Measurements from ENCODE around the gene RNU7-1. TPM values are rescaled to one million over a fixed set of nuclear protein-coding genes. Genes with fewer than 3 reads are reported as not detected.

RNU7-1 gene
- total and polyA plus RNA-seq, 2 of the 4 experiments (the other 2 are of a cell fraction), result not detected

DNA sequence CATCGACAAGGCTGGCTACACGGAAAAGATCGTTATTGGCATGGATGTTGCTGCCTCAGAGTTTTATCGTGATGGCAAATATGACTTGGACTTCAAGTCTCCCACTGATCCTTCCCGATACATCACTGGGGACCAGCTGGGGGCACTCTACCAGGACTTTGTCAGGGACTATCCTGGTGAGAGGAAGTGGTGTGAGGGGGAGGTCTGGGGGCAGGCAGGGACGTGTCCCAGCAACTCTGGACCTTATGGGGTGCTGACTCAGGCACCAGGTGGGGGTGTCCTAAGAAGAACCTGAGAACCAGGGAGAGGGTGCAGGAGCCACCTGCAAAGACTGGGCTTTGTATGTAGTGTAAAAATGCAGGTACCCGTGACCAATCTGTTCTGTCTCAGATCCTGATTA is 24.0 kb upstream of the RNU7-1 start:
- H3K4me3 ChIP-seq (ENCODE audit: insufficient read depth, low read depth, low read length), result no peak overlapping the region
- no peak overlapping the region for H2AFZ ChIP-seq (replicated peaks; ENCODE audit: low read length, poor library complexity)
- no peak overlapping the region; the same call in 1 of the 2 replicates for H3K23ac ChIP-seq (ENCODE audit: low read depth, low read length)
- H3K18ac ChIP-seq (ENCODE audit: low read depth, low read length), result no peak overlapping the region
- H4K20me1 ChIP-seq (ENCODE audit: insufficient read depth, low read length), result 0 out of 2 replicates have a peak, but pooled peaks cover 6% of the 10 kb centered on the region
- 82% methylated on average over 4 of the region's 7 CpGs; no CpG with 5 or more reads in 1 of the 2 experiments for WGBS, 2 experiments (ENCODE audit: extremely low coverage in 2 of 2, insufficient read length in 1 of 2)
- H3K4me2 ChIP-seq (ENCODE audit: low read depth, low read length), result no peak overlapping the region
- H3K36me3 ChIP-seq (ENCODE audit: control insufficient read depth, insufficient read depth, low read length), result peaks cover 53% of the 10 kb centered on the region
- in situ Hi-C loops (cut with MboI; ENCODE audit: low sequenced_read_pairs) (no loop called here), dilution Hi-C loops (cut with HindIII; ENCODE audit: low sequenced_read_pairs, unreplicated experiment) (no loop called here), intact Hi-C loops (cut with micrococcal nuclease) (no loop called here)
- H3K56ac ChIP-seq (ENCODE audit: extremely low read depth, insufficient read depth, low read length), result no peak overlapping the region
- no peak overlapping the region for H3K4ac ChIP-seq (ENCODE audit: low read depth, low read length)
- ATAC-seq (ENCODE audit: low read depth) (no peak), DNase-seq (no peak)
- H2BK20ac ChIP-seq (ENCODE audit: low read depth, low read length), result no peak overlapping the region
- no peak overlapping the region for H4K91ac ChIP-seq (ENCODE audit: insufficient read depth, low read depth, low read length)
- no peak overlapping the region for H2BK5ac ChIP-seq (ENCODE audit: low read depth, low read length, poor library complexity, severe bottlenecking)
- no peak overlapping the region for H3K14ac ChIP-seq (replicated peaks; ENCODE audit: low read depth, low read length)
- H3K4me1 ChIP-seq (ENCODE audit: control insufficient read depth, insufficient read depth, low read length), result peaks cover 20% of the 10 kb centered on the region
- no peak overlapping the region for H3K9ac ChIP-seq (ENCODE audit: low read depth, low read length)
- no peaks in the 10 kb centered on the region for H3K9me3 ChIP-seq (ENCODE audit: control insufficient read depth, insufficient read depth, low read length)
- H3K27ac ChIP-seq (ENCODE audit: insufficient read depth, low read length), result no peak overlapping the region
- CTCF ChIA-PET, result no interaction called here
- H3K79me1 ChIP-seq (ENCODE audit: low read depth in 1 of 2, low read length in 2 of 2), result peaks cover 36 to 38% of the 10 kb centered on the region in 2 experiments
- no peak overlapping the region for H4K8ac ChIP-seq (ENCODE audit: low read depth in 2 of 2, low read length in 2 of 2)
- BruUV-seq (replicated peaks), result no TSS peak
- no peak overlapping the region for H2AK5ac ChIP-seq (ENCODE audit: low read depth, low read length)
- no peaks in the 10 kb centered on the region for H3K27me3 ChIP-seq (ENCODE audit: control insufficient read depth, insufficient read depth, low read length)
- TF ChIP-seq RCOR1 (IDR thresholded peaks at IDR 0.05; ENCODE audit: insufficient replicate concordance, low read length), result no peak
- TF ChIP-seq RFX5 (IDR thresholded peaks at IDR 0.05; ENCODE audit: low read depth, low read length), result no peak
- TF ChIP-seq, protein P1, sequence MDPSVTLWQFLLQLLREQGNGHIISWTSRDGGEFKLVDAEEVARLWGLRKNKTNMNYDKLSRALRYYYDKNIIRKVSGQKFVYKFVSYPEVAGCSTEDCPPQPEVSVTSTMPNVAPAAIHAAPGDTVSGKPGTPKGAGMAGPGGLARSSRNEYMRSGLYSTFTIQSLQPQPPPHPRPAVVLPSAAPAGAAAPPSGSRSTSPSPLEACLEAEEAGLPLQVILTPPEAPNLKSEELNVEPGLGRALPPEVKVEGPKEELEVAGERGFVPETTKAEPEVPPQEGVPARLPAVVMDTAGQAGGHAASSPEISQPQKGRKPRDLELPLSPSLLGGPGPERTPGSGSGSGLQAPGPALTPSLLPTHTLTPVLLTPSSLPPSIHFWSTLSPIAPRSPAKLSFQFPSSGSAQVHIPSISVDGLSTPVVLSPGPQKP (IDR thresholded peaks at IDR 0.05; ENCODE audit: borderline replicate concordance, low read depth, low read length), result no peak
- TF ChIP-seq POLR2A (IDR thresholded peaks at IDR 0.05; ENCODE audit: low read depth, low read length), result no peak
- no peak for TF ChIP-seq MXI1 (IDR thresholded peaks at IDR 0.05; ENCODE audit: borderline replicate concordance, low read depth, low read length)
- TF ChIP-seq, protein P2, sequence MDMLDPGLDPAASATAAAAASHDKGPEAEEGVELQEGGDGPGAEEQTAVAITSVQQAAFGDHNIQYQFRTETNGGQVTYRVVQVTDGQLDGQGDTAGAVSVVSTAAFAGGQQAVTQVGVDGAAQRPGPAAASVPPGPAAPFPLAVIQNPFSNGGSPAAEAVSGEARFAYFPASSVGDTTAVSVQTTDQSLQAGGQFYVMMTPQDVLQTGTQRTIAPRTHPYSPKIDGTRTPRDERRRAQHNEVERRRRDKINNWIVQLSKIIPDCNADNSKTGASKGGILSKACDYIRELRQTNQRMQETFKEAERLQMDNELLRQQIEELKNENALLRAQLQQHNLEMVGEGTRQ (IDR thresholded peaks at IDR 0.05; ENCODE audit: low read depth, low read length), result no peak
- TF ChIP-seq NFE2L2 (IDR thresholded peaks at IDR 0.05; ENCODE audit: low read depth, low read length), result no peak
- TF ChIP-seq FOS (IDR thresholded peaks at IDR 0.05; ENCODE audit: low read depth, low read length), result no peak
- no peak for TF ChIP-seq CHD1 (IDR thresholded peaks at IDR 0.05; ENCODE audit: low read depth, low read length)
- TF ChIP-seq MAZ (IDR thresholded peaks at IDR 0.05; ENCODE audit: borderline replicate concordance, low read depth, low read length), result no peak
- no peak for TF ChIP-seq SMC3 (IDR thresholded peaks at IDR 0.05; ENCODE audit: low read depth, low read length)
- no peak for TF ChIP-seq CEBPB (IDR thresholded peaks at IDR 0.05; ENCODE audit: low read depth, low read length)
- no peak for TF ChIP-seq BHLHE40 (IDR thresholded peaks at IDR 0.05; ENCODE audit: low read depth, low read length)
- no peak for TF ChIP-seq RAD21 (IDR thresholded peaks at IDR 0.05; ENCODE audit: low read length)
- TF ChIP-seq, protein P3, sequence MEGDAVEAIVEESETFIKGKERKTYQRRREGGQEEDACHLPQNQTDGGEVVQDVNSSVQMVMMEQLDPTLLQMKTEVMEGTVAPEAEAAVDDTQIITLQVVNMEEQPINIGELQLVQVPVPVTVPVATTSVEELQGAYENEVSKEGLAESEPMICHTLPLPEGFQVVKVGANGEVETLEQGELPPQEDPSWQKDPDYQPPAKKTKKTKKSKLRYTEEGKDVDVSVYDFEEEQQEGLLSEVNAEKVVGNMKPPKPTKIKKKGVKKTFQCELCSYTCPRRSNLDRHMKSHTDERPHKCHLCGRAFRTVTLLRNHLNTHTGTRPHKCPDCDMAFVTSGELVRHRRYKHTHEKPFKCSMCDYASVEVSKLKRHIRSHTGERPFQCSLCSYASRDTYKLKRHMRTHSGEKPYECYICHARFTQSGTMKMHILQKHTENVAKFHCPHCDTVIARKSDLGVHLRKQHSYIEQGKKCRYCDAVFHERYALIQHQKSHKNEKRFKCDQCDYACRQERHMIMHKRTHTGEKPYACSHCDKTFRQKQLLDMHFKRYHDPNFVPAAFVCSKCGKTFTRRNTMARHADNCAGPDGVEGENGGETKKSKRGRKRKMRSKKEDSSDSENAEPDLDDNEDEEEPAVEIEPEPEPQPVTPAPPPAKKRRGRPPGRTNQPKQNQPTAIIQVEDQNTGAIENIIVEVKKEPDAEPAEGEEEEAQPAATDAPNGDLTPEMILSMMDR (conservative IDR thresholded peaks at IDR 0.05; ENCODE audit: low read depth, low read length), result no peak
- TF ChIP-seq MAFK (IDR thresholded peaks at IDR 0.05; ENCODE audit: low read depth, low read length), result no peak
- H4K5ac ChIP-seq (ENCODE audit: low read depth, low read length), result no peak overlapping the region
- H3K9me1 ChIP-seq (ENCODE audit: insufficient read depth, low read length), result peaks cover 8% of the 10 kb centered on the region; the same call in 1 of the 2 replicates
- POLR2A ChIA-PET (ENCODE audit: unreplicated experiment), result no interaction called here
- H2BK15ac ChIP-seq (ENCODE audit: low read depth, low read length), result no peak overlapping the region
- H2BK120ac ChIP-seq (ENCODE audit: low read depth, low read length), result no peak overlapping the region
- no peak overlapping the region for H2AK9ac ChIP-seq (replicated peaks; ENCODE audit: low read depth, low read length, poor library complexity)

Measured in IMR-90 (cell line).